GM18861 (cell line): Measurements from ENCODE around the gene CACNG8.
"Not testable (repeated sequence)": the region's sequence is repeated elsewhere in the genome, so short reads cannot be mapped to it uniquely, and the experiment has no call there.

ENCODE experiments used
- ATAC-seq: cut with Tn5 transposase; IDR thresholded peaks from one replicate; pipeline ENCODE4 v1.9.1; 2021; ENCODE audit not compliant: unreplicated experiment

CACNG8 gene

GRCh38 chr19:54030895-54031586, 68.3 kb downstream of the CACNG8 start:
- ATAC-seq: no peak

DNA sequence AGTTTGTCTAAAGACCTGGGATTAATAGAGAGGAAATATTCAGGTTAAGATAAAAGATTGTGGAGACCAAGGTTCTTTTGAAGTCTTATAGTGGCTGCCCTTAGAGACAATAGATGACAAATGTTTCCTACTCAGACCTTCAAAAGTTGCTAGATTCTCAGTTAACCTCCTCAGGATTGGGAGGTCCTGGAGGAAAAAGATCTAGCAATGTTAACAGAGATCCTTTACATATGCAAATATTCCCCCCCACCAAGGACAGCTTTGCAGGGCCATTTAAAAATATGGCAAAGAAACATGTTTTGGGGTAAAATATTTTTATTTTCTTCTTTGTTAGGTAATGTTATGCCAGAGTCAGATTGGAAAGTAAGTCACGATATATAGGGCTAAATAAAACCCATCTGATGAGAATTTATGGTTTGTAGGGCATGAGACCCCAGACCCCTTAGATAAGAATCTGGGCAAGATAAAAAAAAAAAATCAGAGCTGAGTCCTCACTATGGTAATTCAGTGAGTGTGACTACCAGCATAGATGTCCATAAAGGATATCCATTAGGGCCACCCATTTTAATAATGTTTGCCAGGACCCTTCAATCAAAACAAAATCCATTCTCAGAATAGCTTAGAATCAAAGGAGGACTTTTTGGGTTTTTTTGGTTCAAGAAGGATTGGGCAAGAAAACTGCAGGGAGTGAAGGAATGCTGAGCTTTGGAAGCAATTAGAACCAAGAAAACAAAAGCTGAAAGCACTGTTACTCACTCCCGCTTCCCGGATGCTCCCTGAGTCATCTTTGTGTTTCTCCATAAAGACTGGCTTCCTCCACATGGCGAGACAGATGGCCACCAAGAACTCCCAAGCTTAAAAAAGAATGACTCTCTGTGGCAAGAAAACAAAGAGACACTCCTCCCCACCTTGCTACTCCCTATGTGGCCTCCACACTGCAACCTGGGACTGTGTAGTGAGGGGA, 72.8 kb downstream of the CACNG8 start:
- ATAC-seq: no peak

DNA sequence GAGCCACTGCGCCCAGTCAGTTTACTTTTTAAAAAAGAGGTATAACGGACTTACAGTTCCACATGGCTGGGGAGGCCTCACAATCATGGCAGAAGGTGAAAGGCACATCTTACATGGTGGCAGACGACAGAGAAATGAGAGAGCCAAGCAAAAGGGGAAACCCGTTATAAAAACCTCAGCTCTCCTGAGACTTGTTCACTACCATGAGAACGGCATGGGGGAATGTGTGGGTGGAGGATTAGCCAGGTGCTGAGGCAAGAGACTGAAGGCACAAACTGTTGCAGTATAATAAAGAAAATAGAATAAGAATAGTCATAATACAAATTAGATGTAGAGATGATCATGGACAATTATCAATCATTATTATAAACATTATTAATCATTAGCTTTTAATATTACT, 73.8 kb downstream of the CACNG8 start:
- not testable (repeated sequence) for ATAC-seq
